ENCODE results near the gene EXOC6.

Gene EXOC6

GRCh38 chr10:92832998-92833650 lies 15.2 kb upstream of the EXOC6 start:
- no peak for DNase-seq

GRCh38 chr10:92834331-92834730 lies 14.0 kb upstream of the EXOC6 start:
- no peak for DNase-seq

- no peak for DNase-seq
These were observed 13.3 kb upstream of the EXOC6 start for GRCh38 chr10:92834986-92835385.

- DNase-seq, result no peak
These were observed 10.9 kb upstream of the EXOC6 start for GRCh38 chr10:92837456-92837855.

GRCh38 chr10:92839191-92840085 lies 8.9 kb upstream of the EXOC6 start:
- peak; percentile 32 for DNase-seq

- no peak for DNase-seq
These were observed 3.6 kb upstream of the EXOC6 start for GRCh38 chr10:92844746-92845145.

- no peak for DNase-seq
These were observed 2.4 kb upstream of the EXOC6 start for GRCh38 chr10:92845921-92846320.

- DNase-seq, result no peak
These were observed 2.0 kb upstream of the EXOC6 start for GRCh38 chr10:92846344-92846743.

- DNase-seq, result no peak
These were observed 1.5 kb upstream of the EXOC6 start for GRCh38 chr10:92846854-92847201.

GRCh38 chr10:92847202-92847864 lies 987 bp upstream of the EXOC6 start:
- DNase-seq, result no peak

- no peak for DNase-seq
These were observed 281 bp upstream of the EXOC6 start for GRCh38 chr10:92848037-92848440.

- no peak for DNase-seq
These were observed 860 bp downstream of the EXOC6 start for GRCh38 chr10:92849234-92849525.

- DNase-seq, result no peak
These were observed 1.3 kb downstream of the EXOC6 start for GRCh38 chr10:92849576-92850090.

GRCh38 chr10:92850185-92850584 lies 1.9 kb downstream of the EXOC6 start:
- DNase-seq, result no peak

GRCh38 chr10:92851003-92851402 lies 2.7 kb downstream of the EXOC6 start:
- DNase-seq, result no peak

GRCh38 chr10:92855560-92855959 lies 7.2 kb downstream of the EXOC6 start:
- DNase-seq, result no peak

GRCh38 chr10:92857904-92858514 lies 9.7 kb downstream of the EXOC6 start:
- no peak for DNase-seq

- DNase-seq, result no peak
These were observed 18.9 kb downstream of the EXOC6 start for GRCh38 chr10:92867235-92867634.

GRCh38 chr10:92868036-92868435 lies 19.7 kb downstream of the EXOC6 start:
- DNase-seq, result no peak

- no peak for DNase-seq
These were observed 20.2 kb downstream of the EXOC6 start for GRCh38 chr10:92868557-92868956.

- DNase-seq, result no peak
These were observed 24.7 kb downstream of the EXOC6 start for GRCh38 chr10:92873029-92873428.

GRCh38 chr10:92876509-92877036 lies 28.3 kb downstream of the EXOC6 start:
- no peak for DNase-seq

GRCh38 chr10:92880233-92880861 lies 32.0 kb downstream of the EXOC6 start:
- no peak for DNase-seq
